ENCODE results near the gene OR13A1.

Gene OR13A1

DNA sequence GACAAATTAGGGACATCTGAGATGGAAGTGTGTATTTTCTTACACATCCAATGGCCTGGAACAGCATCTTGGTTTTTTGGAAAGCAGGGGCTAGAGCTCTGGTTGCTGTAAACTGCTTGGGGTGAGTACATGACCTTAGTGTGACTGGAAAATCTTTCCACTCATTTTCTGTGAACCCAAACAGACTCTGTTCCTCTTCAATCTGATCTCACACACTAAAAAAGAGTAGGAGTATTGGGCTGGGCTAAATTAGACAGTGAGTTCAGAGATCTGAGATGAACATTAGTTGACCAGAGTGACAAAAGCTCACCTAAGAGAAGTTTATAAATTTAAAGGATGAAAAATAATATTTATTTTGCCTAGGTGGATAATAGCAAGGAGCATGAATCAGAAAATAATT is 59.2 kb downstream of the OR13A1 start:
- TF ChIP-seq CTCF (IDR thresholded peaks at IDR 0.05; ENCODE audit: control insufficient read depth, insufficient read depth, low read depth, low read length, missing control alignments): no peak
- no peak for DNase-seq (ENCODE audit: low read depth)

DNA sequence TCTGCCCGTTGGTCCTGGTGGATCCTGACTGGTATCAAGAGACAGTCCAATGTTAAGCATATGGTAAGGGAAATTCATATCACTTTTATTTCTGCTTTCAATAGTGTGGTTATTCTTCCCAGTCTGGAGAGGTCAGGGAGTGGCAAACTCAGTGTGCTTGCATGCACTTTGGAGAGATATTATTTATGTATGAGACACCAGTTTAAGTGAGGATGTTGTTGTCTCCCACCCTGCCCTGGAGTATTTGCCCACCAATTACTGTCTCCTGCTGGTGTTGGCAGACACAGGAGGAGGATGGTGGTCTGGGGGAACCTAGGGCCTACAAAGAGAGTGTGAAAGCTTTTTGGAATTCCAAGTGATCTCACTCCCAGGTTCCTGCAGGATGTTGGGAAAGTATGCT is 59.7 kb downstream of the OR13A1 start:
- no peak for TF ChIP-seq CTCF (IDR thresholded peaks at IDR 0.05; ENCODE audit: control insufficient read depth, insufficient read depth, low read depth, low read length, missing control alignments)
- H3K4me3 ChIP-seq (ENCODE audit: control insufficient read depth, low read depth, low read length): no peak overlapping the region
- no peak for DNase-seq (ENCODE audit: low read depth)

More for the DNA sequence above, 59.2 kb downstream of the OR13A1 start:
- no peak overlapping the region for H3K4me3 ChIP-seq (ENCODE audit: control insufficient read depth, low read depth, low read length)

GRCh38 chr10:45254892-45255291 is 60.5 kb downstream of the OR13A1 start:
- DNase-seq (ENCODE audit: low read depth): no peak
- TF ChIP-seq CTCF (IDR thresholded peaks at IDR 0.05; ENCODE audit: control insufficient read depth, insufficient read depth, low read depth, low read length, missing control alignments): no peak
- H3K4me3 ChIP-seq (ENCODE audit: control insufficient read depth, low read depth, low read length): no peak overlapping the region

- TF ChIP-seq CTCF (IDR thresholded peaks at IDR 0.05; ENCODE audit: control insufficient read depth, insufficient read depth, low read depth, low read length, missing control alignments): no peak
- H3K4me3 ChIP-seq (ENCODE audit: control insufficient read depth, low read depth, low read length): no peak overlapping the region
- DNase-seq (ENCODE audit: low read depth): no peak
Measured at GRCh38 chr10:45253183-45253914, 62.1 kb downstream of the OR13A1 start.

Data from AG09309 (cell line).